GM21423 (cell line): ENCODE results near the gene PRR23E.

Experiments used
- ATAC-seq: cut with Tn5 transposase; IDR thresholded peaks from one replicate; pipeline ENCODE4 v1.9.1; 2021; ENCODE audit warnings: mild to moderate bottlenecking, moderate library complexity; ENCODE audit not compliant: unreplicated experiment

The PRR23E gene

GRCh38 chr3:127164615-127165014 is 28.3 kb upstream of the PRR23E start:
- no peak for ATAC-seq

GRCh38 chr3:127165036-127165435 is 27.9 kb upstream of the PRR23E start:
- no peak for ATAC-seq

GRCh38 chr3:127165694-127166485 is 27.0 kb upstream of the PRR23E start:
- ATAC-seq, result no peak

- ATAC-seq, result no peak
Measured at GRCh38 chr3:127166501-127167065, 26.3 kb upstream of the PRR23E start.

- ATAC-seq, result no peak
Measured at GRCh38 chr3:127167315-127168043, 25.5 kb upstream of the PRR23E start.

GRCh38 chr3:127168271-127168670 is 24.7 kb upstream of the PRR23E start:
- no peak for ATAC-seq

GRCh38 chr3:127170814-127171213 is 22.1 kb upstream of the PRR23E start:
- ATAC-seq, result no peak

GRCh38 chr3:127171320-127171719 is 21.6 kb upstream of the PRR23E start:
- ATAC-seq, result no peak

GRCh38 chr3:127171721-127172120 is 21.2 kb upstream of the PRR23E start:
- ATAC-seq, result no peak

- ATAC-seq, result no peak
Measured at GRCh38 chr3:127172211-127172610, 20.7 kb upstream of the PRR23E start.

GRCh38 chr3:127172781-127173515 is 20.0 kb upstream of the PRR23E start:
- ATAC-seq, result no peak

- ATAC-seq, result no peak
Measured at GRCh38 chr3:127173516-127174166, 19.3 kb upstream of the PRR23E start.

GRCh38 chr3:127174284-127174683 is 18.6 kb upstream of the PRR23E start:
- ATAC-seq, result no peak

- no peak for ATAC-seq
Measured at GRCh38 chr3:127174715-127175140, 18.2 kb upstream of the PRR23E start.

GRCh38 chr3:127175272-127175671 is 17.7 kb upstream of the PRR23E start:
- ATAC-seq, result no peak

GRCh38 chr3:127177226-127177625 is 15.7 kb upstream of the PRR23E start:
- ATAC-seq, result no peak

- no peak for ATAC-seq
Measured at GRCh38 chr3:127180859-127181258, 12.1 kb upstream of the PRR23E start.

GRCh38 chr3:127182431-127182830 is 10.5 kb upstream of the PRR23E start:
- no peak for ATAC-seq

- ATAC-seq, result no peak
Measured at GRCh38 chr3:127182848-127183714, 9.8 kb upstream of the PRR23E start.
